ENCODE data around the gene PCYT1A.
A peak's percentile ranks its signal among the peaks of the same experiment; 100 is the strongest.
"Not testable (repeated sequence)": the region's sequence is repeated elsewhere in the genome, so short reads cannot be mapped to it uniquely, and the experiment has no call there.

PCYT1A gene

GRCh38 chr3:196288141-196288460 is 575 bp upstream of the PCYT1A start:
- no peak for DNase-seq (ENCODE audit: low read depth in 1 of 2, low spot score in 1 of 2)

- no peak for DNase-seq (ENCODE audit: low read depth in 1 of 2, low spot score in 1 of 2)
Measured at GRCh38 chr3:196287090-196287439, 461 bp downstream of the PCYT1A start.

GRCh38 chr3:196284396-196284795 is 3.1 kb downstream of the PCYT1A start:
- no peak for DNase-seq (ENCODE audit: low read depth in 1 of 2, low spot score in 1 of 2)

GRCh38 chr3:196281962-196282361 is 5.6 kb downstream of the PCYT1A start:
- DNase-seq (ENCODE audit: low read depth in 1 of 2, low spot score in 1 of 2), result no peak

- no peak for DNase-seq (ENCODE audit: low read depth in 1 of 2, low spot score in 1 of 2)
Measured at GRCh38 chr3:196280689-196281440, 6.7 kb downstream of the PCYT1A start.

GRCh38 chr3:196275126-196275525 is 12.4 kb downstream of the PCYT1A start:
- DNase-seq (ENCODE audit: low read depth in 1 of 2, low spot score in 1 of 2), result no peak

GRCh38 chr3:196274585-196274984 is 12.9 kb downstream of the PCYT1A start:
- peak in 1 of 2 donors; percentile 45 for DNase-seq (ENCODE audit: low read depth in 1 of 2, low spot score in 1 of 2)

GRCh38 chr3:196273655-196274054 is 13.9 kb downstream of the PCYT1A start:
- DNase-seq (ENCODE audit: low read depth in 1 of 2, low spot score in 1 of 2), result no peak

- DNase-seq (ENCODE audit: low read depth in 1 of 2, low spot score in 1 of 2), result no peak
Measured at GRCh38 chr3:196272826-196273225, 14.7 kb downstream of the PCYT1A start.

GRCh38 chr3:196270499-196270898 is 17.0 kb downstream of the PCYT1A start:
- no peak for DNase-seq (ENCODE audit: low read depth in 1 of 2, low spot score in 1 of 2)

- DNase-seq (ENCODE audit: low read depth in 1 of 2, low spot score in 1 of 2), result no peak
Measured at GRCh38 chr3:196268284-196269163, 19.0 kb downstream of the PCYT1A start.

GRCh38 chr3:196263819-196264218 is 23.7 kb downstream of the PCYT1A start:
- no peak for DNase-seq (ENCODE audit: low read depth in 1 of 2, low spot score in 1 of 2)

GRCh38 chr3:196260784-196261183 is 26.7 kb downstream of the PCYT1A start:
- DNase-seq (ENCODE audit: low read depth in 1 of 2, low spot score in 1 of 2), result no peak

GRCh38 chr3:196255776-196256175 is 31.8 kb downstream of the PCYT1A start:
- no peak for DNase-seq (ENCODE audit: low read depth in 1 of 2, low spot score in 1 of 2)

- DNase-seq (ENCODE audit: low read depth in 1 of 2, low spot score in 1 of 2), result no peak
Measured at GRCh38 chr3:196254376-196255283, 32.9 kb downstream of the PCYT1A start.

GRCh38 chr3:196251918-196252317 is 35.6 kb downstream of the PCYT1A start:
- DNase-seq (ENCODE audit: low read depth in 1 of 2, low spot score in 1 of 2), result no peak

- no peak for DNase-seq (ENCODE audit: low read depth in 1 of 2, low spot score in 1 of 2)
Measured at GRCh38 chr3:196246612-196247308, 40.8 kb downstream of the PCYT1A start.

- not testable (repeated sequence) for DNase-seq (ENCODE audit: low read depth in 1 of 2, low spot score in 1 of 2)
Measured at GRCh38 chr3:196244166-196244565, 43.4 kb downstream of the PCYT1A start.

- DNase-seq (ENCODE audit: low read depth in 1 of 2, low spot score in 1 of 2), result no peak
Measured at GRCh38 chr3:196241704-196242103, 45.8 kb downstream of the PCYT1A start.

- no peak for DNase-seq (ENCODE audit: low read depth in 1 of 2, low spot score in 1 of 2)
Measured at GRCh38 chr3:196240424-196240823, 47.1 kb downstream of the PCYT1A start.

Measured in activated T-helper 1 cell treated with anti-CD3 and anti-CD28 coated beads, Interleukin-2, amount 50 U/mL, for 16 hours (primary cell).